ENCODE results near the gene TXNRD1.
A peak's percentile ranks its signal among the peaks of the same experiment; 100 is the strongest.

The TXNRD1 gene

DNA sequence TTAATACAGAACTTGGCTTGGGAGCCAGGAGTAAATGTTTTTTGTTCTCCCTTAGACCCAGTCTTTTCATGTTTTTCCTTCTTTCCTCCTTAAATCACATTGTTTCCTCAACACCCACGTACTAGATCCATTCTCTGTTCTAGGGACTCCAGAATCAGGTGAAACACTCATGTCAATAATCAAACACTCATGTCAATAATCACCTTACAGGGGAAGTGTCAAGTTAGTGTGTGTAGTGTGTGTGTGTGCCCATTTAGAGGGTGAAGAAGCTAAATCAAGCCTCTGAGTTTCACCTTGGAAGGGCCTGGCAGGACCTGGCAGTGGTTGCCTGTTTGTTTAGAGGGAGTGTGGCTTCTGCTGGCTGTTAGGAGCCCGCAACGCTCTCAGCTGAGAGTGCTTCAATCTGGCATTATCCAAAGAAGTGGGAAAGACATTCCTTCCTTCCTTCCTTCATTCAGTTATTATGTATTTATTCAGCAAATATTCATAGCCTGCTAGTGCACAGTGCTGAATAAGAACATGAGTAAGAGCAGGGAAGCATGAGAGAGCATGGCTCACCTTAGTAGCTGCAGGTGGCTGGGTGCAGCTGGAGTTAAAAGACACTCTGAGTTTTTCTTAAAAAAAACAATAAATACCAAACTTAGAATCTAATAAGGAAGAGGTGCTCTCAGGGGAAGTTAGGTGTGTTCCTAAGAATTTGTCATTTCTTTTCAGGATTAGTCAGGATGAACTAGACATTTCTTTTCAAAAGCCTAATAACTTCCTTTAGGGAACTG is 70.3 kb downstream of the TXNRD1 start:
- DNase-seq: no peak

DNA sequence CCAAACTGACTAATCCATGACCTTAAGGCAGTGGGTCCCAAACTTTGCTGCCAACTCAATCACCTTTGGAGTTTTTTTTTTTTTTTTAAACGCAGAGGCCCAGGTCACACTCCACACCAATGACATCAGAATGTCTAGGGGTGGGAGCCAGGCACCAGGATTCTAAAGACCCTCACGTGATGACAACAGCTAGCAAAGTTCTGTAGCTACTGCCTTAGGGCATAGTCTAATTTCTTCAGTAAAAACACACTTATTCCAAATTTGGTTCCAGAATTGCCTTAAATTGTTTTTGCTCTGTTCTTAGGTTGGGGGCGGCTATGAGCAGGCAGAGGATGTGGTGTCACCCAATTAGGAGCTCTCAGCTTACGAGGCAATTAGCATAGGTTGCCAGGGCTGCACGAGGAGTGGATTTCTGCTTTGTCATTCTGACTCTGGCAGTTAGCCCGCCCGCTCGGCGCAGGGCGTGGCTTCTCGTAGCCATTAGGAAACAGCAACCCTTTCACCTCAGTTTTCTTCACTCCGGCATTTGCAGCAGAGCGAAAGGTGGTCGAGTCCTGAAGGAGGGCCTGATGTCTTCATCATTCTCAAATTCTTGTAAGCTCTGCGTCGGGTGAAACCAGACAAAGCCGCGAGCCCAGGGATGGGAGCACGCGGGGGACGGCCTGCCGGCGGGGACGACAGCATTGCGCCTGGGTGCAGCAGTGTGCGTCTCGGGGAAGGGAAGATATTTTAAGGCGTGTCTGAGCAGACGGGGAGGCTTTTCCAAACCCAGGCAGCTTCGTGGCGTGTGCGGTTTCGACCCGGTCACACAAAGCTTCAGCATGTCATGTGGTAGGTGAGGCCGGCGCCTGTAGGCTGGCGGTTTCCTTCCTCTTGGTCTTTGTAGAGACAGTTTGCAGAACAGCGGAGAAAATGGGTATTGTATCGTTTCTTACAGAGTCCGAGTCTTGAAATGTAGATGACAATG is 71.2 kb downstream of the TXNRD1 start:
- DNase-seq: peak; percentile 95

DNA sequence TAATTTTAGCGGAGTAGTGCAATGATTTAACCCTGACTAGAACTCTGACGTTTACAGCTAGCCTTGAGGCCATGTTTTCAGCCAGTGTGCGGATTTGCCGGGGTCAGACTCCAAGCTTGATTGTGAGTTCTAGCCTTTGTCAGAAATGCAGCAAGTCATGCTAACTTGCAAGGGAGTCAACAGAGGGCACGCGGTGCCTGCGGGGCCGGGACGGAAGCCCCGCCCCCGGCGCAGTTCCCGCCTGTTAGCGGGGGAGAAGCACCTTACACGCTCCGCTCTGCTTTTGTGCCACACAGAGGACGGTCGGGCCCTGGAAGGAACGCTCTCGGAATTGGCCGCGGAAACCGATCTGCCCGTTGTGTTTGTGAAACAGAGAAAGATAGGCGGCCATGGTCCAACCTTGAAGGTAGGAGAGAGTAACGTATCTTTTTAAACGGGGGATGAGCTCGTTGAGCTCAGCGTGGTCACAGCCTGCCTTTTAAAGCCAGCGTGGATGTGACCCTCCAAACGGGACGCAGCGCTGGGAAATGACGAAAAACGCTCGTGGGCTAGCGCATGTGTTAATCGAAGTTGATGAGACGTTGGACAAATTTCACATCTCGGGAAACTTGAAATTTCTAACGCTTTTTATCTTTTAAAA is 73.2 kb downstream of the TXNRD1 start:
- peak; percentile 67 for DNase-seq

GRCh38 chr12:104290320-104290719 is 74.7 kb downstream of the TXNRD1 start:
- DNase-seq: no peak

DNA sequence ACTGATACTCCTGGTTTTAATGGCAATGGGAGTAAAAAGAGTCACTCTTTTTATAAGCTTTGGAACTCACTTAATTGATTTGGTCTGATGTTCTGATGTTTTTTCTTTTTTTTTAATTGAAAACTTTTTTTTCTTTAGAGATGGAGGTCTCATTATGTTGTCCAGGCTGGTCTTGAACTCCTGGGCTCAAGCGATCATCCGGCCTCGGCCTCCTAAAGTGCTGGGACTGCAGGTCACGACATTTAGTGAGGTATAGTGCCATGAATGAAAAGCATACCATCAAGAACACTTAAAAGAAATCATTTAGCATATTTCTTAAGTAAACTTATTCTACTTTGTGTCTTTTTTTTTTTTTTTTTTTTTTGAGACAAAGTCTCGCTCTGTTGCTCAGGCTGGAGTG is 75.3 kb downstream of the TXNRD1 start:
- no peak for DNase-seq

- DNase-seq: no peak
These were observed 76.4 kb downstream of the TXNRD1 start for GRCh38 chr12:104291867-104292524.

GRCh38 chr12:104292872-104293794 is 77.6 kb downstream of the TXNRD1 start:
- DNase-seq: peak; percentile 48

DNA sequence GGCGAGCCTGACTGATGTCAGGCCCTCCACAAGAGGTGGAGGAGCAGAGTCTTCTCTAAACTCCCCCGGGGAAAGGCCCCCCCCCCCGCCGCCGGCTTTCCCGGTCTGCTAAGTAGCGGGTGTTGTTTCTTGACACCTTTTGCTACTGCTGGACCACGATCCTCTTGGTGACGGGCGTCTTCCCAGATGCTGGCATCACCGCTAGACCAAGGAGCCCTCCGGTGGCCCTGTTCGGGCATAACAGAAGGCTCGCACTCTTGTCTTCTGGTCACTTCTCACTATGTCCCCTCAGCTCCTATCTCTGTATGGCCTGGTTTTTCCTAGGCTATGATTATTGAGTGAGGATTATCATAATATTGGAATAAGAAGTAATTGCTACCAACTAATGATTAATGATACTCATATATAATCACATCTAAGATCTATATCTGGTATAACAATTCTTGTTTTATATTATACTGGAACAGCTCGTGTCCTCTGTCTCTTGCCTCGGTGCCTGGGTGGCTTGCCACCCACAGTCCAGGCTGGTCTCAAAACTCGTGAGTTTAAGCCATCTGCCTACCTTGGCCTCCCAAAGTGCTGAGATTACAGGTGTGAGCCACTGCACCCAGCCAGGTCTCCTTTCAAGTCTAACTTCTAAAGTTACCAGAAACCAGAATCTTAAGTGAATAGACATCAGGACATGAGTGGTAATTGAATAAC is 78.7 kb downstream of the TXNRD1 start:
- peak; percentile 35 for DNase-seq

DNA sequence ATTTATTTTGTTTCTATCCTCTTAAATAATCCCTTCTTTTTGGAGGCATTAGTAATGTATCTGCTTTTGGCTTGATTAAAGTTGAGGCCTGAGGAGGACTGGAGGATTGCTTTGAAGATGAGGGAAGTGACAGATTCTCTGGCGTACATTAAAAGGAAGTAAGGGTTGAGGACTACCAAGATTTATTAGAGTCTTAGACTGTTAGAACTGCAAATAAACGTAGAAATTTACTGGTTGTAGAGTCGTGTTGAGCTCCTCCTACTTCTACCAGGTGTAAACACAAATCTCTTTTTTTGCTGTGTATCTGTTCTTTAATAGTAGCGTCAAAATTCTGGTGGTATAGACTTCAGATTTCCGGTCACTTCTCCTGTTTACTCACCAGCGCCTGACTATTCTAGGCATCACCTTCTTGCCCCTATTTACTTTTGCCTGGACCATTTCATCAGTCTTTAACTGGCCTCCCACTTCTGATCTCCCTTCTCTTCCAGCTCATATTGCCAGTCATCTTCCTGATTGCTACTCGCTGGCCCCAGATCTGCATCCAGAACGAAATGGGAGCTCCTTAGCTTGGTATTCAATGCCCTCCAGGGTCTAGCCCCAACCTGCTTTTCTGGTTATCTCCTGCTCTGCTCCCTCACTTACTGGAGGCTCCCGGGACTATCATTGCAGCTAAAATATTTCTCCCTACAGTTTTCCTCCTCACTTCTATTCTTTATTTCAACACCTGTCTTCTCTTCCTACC is 79.5 kb downstream of the TXNRD1 start:
- no peak for DNase-seq

- no peak for DNase-seq
These were observed 80.4 kb downstream of the TXNRD1 start for GRCh38 chr12:104295954-104296353.

DNA sequence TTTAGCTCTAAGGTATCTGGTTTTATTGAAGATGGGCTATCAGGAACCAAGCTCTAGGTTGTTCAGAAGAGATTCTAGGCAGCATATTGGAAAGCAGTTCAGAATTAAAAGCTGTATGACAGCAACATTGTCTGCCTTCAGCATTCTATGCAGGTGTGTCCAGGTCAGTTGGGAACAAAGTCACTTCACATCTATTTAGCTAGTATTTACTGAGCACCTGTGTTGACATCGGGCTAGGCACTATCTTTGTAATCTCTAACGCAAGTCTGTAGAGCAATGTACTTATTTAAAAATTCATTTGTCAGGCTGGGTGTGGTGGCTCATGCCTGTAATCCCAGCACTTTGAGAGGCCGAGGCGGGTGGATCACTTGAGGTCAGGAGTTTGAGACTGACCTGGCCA is 81.1 kb downstream of the TXNRD1 start:
- no peak for DNase-seq

DNA sequence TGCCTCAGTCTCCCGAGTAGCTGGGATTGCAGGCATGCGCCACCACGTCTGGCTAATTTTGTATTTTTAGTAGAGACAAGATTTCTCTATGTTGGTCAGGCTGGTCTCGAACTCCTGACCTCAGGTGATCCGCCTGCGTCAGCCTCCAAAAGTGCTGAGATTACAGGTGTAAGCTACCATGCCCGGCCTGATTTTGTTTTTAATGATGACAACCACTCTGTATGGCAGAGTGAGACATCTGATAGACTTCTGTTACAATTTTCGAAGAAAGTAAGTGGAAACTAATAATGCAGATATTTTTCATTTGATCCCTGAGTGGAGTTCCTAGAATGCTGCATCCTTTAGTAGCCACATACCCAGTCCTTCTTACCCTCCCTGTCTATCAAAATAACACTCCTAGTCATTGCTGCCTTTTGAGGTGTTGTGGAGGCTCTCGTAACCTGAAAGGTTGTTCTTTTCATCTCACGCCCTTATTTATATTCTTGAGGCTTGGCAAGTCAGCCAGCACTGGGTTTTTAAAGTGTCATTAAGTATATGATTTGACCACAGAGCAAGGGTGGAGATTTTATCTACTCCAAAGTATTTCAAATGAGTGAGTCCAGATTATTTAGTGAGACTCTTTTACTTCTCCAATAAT is 82.0 kb downstream of the TXNRD1 start:
- no peak for DNase-seq

- DNase-seq: peak; percentile 41
These were observed 84.4 kb downstream of the TXNRD1 start for GRCh38 chr12:104299842-104300481.

DNA sequence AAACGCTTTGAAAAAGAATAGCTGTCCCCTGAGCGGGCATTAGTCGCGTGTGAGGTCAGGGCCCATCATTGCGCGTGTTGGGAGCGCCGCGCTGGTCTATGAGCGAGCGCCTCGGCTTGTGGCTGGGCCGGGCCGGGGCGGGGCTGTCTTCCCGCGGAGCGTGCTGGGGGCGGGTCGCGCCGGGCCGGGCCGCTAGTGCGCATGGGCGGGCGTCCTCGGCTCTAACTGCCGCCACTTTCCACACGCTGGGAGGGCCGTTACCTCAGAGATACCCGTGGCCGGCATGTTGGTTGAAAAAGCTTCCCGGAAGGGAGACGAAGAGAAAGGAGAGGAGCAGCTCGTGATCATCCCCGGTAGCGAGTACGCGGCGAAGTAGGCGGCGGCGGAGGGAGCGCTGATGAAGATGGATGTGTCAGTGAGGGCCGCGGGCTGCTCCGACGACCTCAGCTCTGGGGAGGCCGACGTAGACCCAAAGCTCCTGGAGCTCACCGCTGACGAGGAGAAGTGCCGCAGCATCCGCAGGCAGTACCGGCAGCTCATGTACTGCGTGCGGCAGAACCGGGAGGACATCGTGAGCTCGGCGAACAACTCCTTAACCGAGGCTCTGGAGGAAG is 88.1 kb downstream of the TXNRD1 start, which contains the start of gene EID3:
Gene EID3, plus strand, starts transcription at position 202 of the 614 bp plus-strand sequence. Its CDS starts 196 bp downstream, at position 398.
- DNase-seq: peak; percentile 83

DNA sequence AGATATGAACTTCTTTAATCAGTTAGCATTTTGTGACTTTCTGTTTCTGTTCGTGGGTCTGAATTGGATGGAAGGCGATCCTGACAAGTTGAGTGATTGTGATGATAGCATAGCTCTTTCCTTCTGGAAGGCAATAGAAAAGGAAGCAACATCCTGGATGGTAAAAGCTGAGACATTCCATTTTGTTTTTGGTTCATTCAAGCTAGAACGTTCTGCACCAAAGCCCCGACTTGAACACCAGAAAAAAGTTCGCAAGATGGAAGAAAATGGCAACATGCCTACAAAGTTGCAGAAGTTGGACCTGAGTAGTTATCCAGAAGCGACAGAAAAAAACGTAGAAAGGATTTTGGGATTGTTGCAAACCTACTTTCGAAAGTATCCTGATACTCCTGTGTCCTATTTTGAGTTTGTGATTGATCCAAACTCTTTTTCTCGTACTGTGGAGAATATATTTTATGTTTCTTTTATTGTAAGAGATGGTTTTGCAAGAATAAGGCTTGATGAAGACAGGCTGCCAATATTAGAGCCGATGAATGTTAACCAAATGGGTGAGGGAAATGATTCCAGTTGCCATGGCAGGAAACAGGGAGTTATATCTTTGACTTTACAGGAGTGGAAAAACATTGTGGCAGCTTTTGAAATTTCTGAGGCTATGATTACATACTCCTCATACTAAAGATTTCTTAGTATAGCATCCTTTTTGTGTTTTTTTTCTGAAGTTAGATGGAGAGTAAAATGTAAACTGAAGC is 88.9 kb downstream of the TXNRD1 start:
- no peak for DNase-seq

DNA sequence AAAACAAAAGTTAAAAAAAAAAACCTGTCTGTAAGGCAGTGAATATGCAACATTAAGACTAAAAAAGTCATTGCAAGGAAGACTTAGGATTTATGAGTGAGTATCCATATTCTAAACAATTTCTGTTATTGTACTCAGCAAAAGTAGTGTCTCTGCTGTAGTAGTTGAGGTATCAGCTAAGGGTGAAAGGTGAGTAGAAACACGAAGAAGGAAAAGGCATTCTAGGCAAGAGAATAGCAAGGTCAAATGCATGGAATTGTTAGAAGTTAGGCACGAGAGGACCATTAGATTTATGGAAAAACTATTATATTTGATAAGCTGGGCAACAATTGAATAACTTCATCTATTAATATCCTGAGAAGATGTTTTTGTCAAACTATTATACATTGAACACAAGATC is 89.8 kb downstream of the TXNRD1 start:
- DNase-seq: no peak

DNA sequence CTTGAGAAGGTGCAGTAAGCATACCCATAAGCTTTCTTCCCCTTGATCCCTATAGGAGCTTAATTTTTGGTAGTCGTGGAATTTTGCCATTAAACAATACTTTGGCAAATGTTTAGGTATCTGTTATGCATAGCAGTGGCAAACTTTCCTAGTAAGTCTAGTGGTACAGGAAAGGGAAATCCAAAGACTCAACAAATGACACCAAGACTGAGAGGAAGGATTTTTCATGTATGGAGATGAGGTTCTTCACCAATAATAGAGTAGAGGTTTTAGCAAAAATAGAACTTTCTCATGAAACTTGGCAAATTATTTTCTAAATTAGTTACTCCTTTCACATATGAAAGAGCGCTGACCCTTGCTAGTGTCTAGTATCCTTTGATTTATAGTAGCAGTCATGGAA is 90.8 kb downstream of the TXNRD1 start:
- no peak for DNase-seq
